Activated CD4-positive, alpha-beta T cell treated with anti-CD3 and anti-CD28 coated beads, Interleukin-2, amount 50 U/mL, for 24 hours (primary cell): ENCODE results near the gene C12orf54.
"Not testable (repeated sequence)": the region's sequence is repeated elsewhere in the genome, so short reads cannot be mapped to it uniquely, and the experiment has no call there.

Experiments used
- DNase-seq, 2 donors: peaks; one replicate each; pipeline ENCODE4 v3.0.0-alpha.2; 2020; ENCODE audit warnings: low read depth in 1 of 2, low spot score in 1 of 2

The C12orf54 gene

GRCh38 chr12:48508987-48509386 is 26.7 kb downstream of the C12orf54 start:
- no peak for DNase-seq

- DNase-seq = no peak
Observed at GRCh38 chr12:48510111-48510510, 27.8 kb downstream of the C12orf54 start.

- peak in 1 of 2 donors; percentile 4 for DNase-seq
Observed at GRCh38 chr12:48512855-48513254, 30.6 kb downstream of the C12orf54 start.

GRCh38 chr12:48514728-48515127 is 32.4 kb downstream of the C12orf54 start:
- DNase-seq = no peak

GRCh38 chr12:48520381-48520780 is 38.1 kb downstream of the C12orf54 start:
- DNase-seq = not testable (repeated sequence)

GRCh38 chr12:48525332-48525731 is 43.0 kb downstream of the C12orf54 start, which contains the start of gene OR8S1:
Gene OR8S1 (plus strand): TSS chr12:48525632. CDS start chr12:48525632, 0 bp downstream.
- no peak for DNase-seq

GRCh38 chr12:48527891-48528670 is 45.8 kb downstream of the C12orf54 start:
- no peak for DNase-seq

- DNase-seq = no peak
Observed at GRCh38 chr12:48532601-48533000, 50.3 kb downstream of the C12orf54 start.

GRCh38 chr12:48536602-48537001 is 54.3 kb downstream of the C12orf54 start:
- DNase-seq = no peak

- DNase-seq = peak in 1 of 2 donors; percentile 13
Observed at GRCh38 chr12:48542300-48542928, 60.1 kb downstream of the C12orf54 start.

GRCh38 chr12:48545833-48546469 is 63.7 kb downstream of the C12orf54 start:
- DNase-seq = no peak
